Measurements from ENCODE around the gene RARB.

DNA sequence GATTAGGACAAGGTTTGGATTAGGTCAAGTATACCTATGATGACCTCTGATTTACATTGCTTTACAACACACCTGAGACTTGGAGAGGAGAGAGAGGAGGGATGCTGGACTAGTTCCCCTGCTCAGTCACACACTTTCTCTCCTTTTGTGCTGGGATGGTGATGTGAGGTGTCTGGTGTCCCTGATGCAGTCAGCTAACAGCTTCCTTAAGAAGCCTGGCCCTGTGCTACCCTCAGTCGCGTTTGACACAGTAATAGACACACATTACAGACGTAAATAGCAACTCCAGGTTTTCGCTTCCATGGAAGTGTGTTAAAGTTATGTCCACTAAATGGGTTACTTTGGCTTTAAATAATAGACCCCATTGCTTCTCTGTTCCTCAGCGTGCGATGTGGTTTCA lies 58.9 kb downstream of the RARB start:
- TF ChIP-seq, protein P1, sequence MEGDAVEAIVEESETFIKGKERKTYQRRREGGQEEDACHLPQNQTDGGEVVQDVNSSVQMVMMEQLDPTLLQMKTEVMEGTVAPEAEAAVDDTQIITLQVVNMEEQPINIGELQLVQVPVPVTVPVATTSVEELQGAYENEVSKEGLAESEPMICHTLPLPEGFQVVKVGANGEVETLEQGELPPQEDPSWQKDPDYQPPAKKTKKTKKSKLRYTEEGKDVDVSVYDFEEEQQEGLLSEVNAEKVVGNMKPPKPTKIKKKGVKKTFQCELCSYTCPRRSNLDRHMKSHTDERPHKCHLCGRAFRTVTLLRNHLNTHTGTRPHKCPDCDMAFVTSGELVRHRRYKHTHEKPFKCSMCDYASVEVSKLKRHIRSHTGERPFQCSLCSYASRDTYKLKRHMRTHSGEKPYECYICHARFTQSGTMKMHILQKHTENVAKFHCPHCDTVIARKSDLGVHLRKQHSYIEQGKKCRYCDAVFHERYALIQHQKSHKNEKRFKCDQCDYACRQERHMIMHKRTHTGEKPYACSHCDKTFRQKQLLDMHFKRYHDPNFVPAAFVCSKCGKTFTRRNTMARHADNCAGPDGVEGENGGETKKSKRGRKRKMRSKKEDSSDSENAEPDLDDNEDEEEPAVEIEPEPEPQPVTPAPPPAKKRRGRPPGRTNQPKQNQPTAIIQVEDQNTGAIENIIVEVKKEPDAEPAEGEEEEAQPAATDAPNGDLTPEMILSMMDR (IDR thresholded peaks at IDR 0.05), result no peak
- TF ChIP-seq ZFX (IDR thresholded peaks at IDR 0.05; ENCODE audit: borderline replicate concordance), result no peak

All from 22Rv1 (cell line).